HepG2 (cell line): ENCODE results near the gene ZFP36L2. TPM values are rescaled to one million over a fixed set of nuclear protein-coding genes. Genes with fewer than 3 reads are reported as not detected.
A peak's percentile ranks its signal among the peaks of the same experiment; 100 is the strongest.

ENCODE experiments used
- ARID2 ChIP-seq: sonication (generic); formaldehyde crosslinking; IDR thresholded peaks from 2 replicates; pipeline ENCODE4 v1.8.1; 2022; ENCODE audit warnings: mild to moderate bottlenecking, missing genetic modification reagents, borderline replicate concordance
- CEBPG ChIP-seq: IDR thresholded peaks from 2 replicates; pipeline ENCODE4 v1.6.1; 2016
- HNF4G ChIP-seq, 2 experiments: sonication (generic) in 1 of 2; formaldehyde crosslinking in 1 of 2; IDR thresholded peaks; 2 replicates each; pipeline versions ENCODE4 v1.4.0 to v1.6.1; 2011 to 2020; ENCODE audit warnings: borderline replicate concordance in 2 of 2, low read depth in 2 of 2, mild to moderate bottlenecking in 2 of 2, low read length in 1 of 2, missing genetic modification reagents in 1 of 2, moderate library complexity in 1 of 2
- JUND ChIP-seq: sonication (generic); formaldehyde crosslinking; IDR thresholded peaks from 2 replicates; pipeline ENCODE4 v1.8.0; 2022; ENCODE audit warnings: mild to moderate bottlenecking, missing genetic modification reagents
- KLF15 ChIP-seq: sonication (generic); formaldehyde crosslinking; IDR thresholded peaks from 2 replicates; pipeline ENCODE4 v1.8.1; 2023; ENCODE audit warnings: borderline replicate concordance, mild to moderate bottlenecking, inconsistent platforms, missing genetic modification reagents, mixed read lengths
- MED1 ChIP-seq: sonication (generic); formaldehyde crosslinking; IDR thresholded peaks from 2 replicates; pipeline ENCODE4 v1.4.0; 2020; ENCODE audit warnings: missing genetic modification reagents
- NR1H2 ChIP-seq: sonication (generic); formaldehyde crosslinking; IDR thresholded peaks from 2 replicates; pipeline ENCODE4 v1.8.1; 2022; ENCODE audit warnings: low read depth, missing genetic modification reagents, borderline replicate concordance
- NR3C1 ChIP-seq: sonication (generic); formaldehyde crosslinking; IDR thresholded peaks from 2 replicates; pipeline ENCODE4 v1.4.0; 2020; ENCODE audit warnings: missing genetic modification reagents
- PCBP1 ChIP-seq: fragments of 200-400 bp; formaldehyde crosslinking; IDR thresholded peaks from 2 replicates; pipeline ENCODE4 v1.6.1; 2017; ENCODE audit warnings: mild to moderate bottlenecking, low read depth, low read length, borderline replicate concordance
- PLRG1 ChIP-seq: fragments of 450-650 bp; conservative IDR thresholded peaks from 2 replicates; pipeline ENCODE4 v1.6.1; 2016
- RFX3 ChIP-seq: IDR thresholded peaks from 2 replicates; pipeline ENCODE4 v1.6.1; 2016; ENCODE audit warnings: missing biosample characterization, missing genetic modification reagents
- RFX5 ChIP-seq: IDR thresholded peaks from 2 replicates; pipeline ENCODE4 v1.6.1; 2011; ENCODE audit warnings: low read depth, low read length, improper control_type of control experiment
- RFXANK ChIP-seq: IDR thresholded peaks from 2 replicates; pipeline ENCODE4 v1.6.1; 2016
- TOPORS ChIP-seq: sonication (generic); formaldehyde crosslinking; IDR thresholded peaks from 2 replicates; pipeline ENCODE4 v1.8.0; 2023; ENCODE audit warnings: mild to moderate bottlenecking, missing genetic modification reagents
- ZFP90 ChIP-seq: sonication (generic); formaldehyde crosslinking; IDR thresholded peaks from 2 replicates; pipeline ENCODE4 v1.8.0; 2022; ENCODE audit warnings: missing genetic modification reagents, mild to moderate bottlenecking, inconsistent platforms, borderline replicate concordance
- ZMYM4 ChIP-seq: sonication (generic); formaldehyde crosslinking; IDR thresholded peaks from 2 replicates; pipeline ENCODE4 v1.8.1; 2023; ENCODE audit warnings: mild to moderate bottlenecking, missing genetic modification reagents
- ZNF296 ChIP-seq: sonication (generic); formaldehyde crosslinking; conservative IDR thresholded peaks from 2 replicates; pipeline ENCODE4 v1.5.0; 2020; ENCODE audit warnings: mild to moderate bottlenecking, missing genetic modification reagents
- ZNF570 ChIP-seq: sonication (generic); formaldehyde crosslinking; IDR thresholded peaks from 2 replicates; pipeline ENCODE4 v1.4.0; 2020; ENCODE audit warnings: mild to moderate bottlenecking, missing genetic modification reagents, borderline replicate concordance
- ZNF782 ChIP-seq: sonication (generic); formaldehyde crosslinking; IDR thresholded peaks from 2 replicates; pipeline ENCODE4 v1.4.0; 2020; ENCODE audit warnings: missing genetic modification reagents, mild to moderate bottlenecking, borderline replicate concordance
- ZNF839 ChIP-seq: sonication (generic); formaldehyde crosslinking; IDR thresholded peaks from 2 replicates; pipeline ENCODE4 v1.4.0; 2020; ENCODE audit warnings: missing genetic modification reagents, mild to moderate bottlenecking, borderline replicate concordance
- polyA plus RNA-seq, 8 experiments: library from polyadenylated mRNA; depleted of rRNA in 3 of 8; stranded (reverse) in 7 of 8; unstranded in 1 of 8; fragments of >200 nt; fragmentation: Illumina TruSeq in 4 of 8; extraction: Trizol in 4 of 8; gene quantifications; 2 replicates each; pipeline versions ENCODE4 v1.2.1 to v1.2.3, GENCODE V29; 2011 to 2016; ENCODE audit warnings: low read depth in 4 of 8, missing spikeins in 1 of 8, mixed read lengths in 1 of 8; ENCODE audit not compliant: insufficient read depth in 1 of 8
- total RNA-seq, 5 experiments: library from RNA; depleted of rRNA; stranded (reverse); fragments of >200 nt; fragmentation: Illumina TruSeq; extraction: Trizol; gene quantifications; 2 replicates each; pipeline ENCODE4 v1.2.3, GENCODE V29; 2016; ENCODE audit warnings: low read depth in 1 of 5
- TF ChIP-seq, protein P1 (sequence below): IDR thresholded peaks from 2 replicates; pipeline ENCODE4 v1.6.1; 2016; ENCODE audit warnings: missing genetic modification reagents, missing compliant biosample characterization
- TF ChIP-seq, protein P2 (sequence below), 2 experiments: sonication (generic) in 1 of 2; formaldehyde crosslinking in 1 of 2; IDR thresholded peaks; 2 replicates each; pipeline versions ENCODE4 v1.4.0 to v1.6.1; 2016 to 2020; ENCODE audit warnings: borderline replicate concordance in 1 of 2, low read depth in 1 of 2, mild to moderate bottlenecking in 1 of 2, missing genetic modification reagents in 1 of 2
- TF ChIP-seq, protein P3 (sequence below): sonication (generic); formaldehyde crosslinking; IDR thresholded peaks from 2 replicates; pipeline ENCODE4 v1.8.1; 2023; ENCODE audit warnings: mild to moderate bottlenecking, missing genetic modification reagents, borderline replicate concordance
- TF ChIP-seq, protein P4 (sequence below): IDR thresholded peaks from 2 replicates; pipeline ENCODE4 v1.6.1; 2018; ENCODE audit warnings: missing genetic modification reagents

The ZFP36L2 gene
- total and polyA plus RNA-seq, 2 of the 13 experiments (the other 11 are each of a cell fraction or from before 2014, with no cell fraction given): 11.2 to 21.8 TPM

DNA sequence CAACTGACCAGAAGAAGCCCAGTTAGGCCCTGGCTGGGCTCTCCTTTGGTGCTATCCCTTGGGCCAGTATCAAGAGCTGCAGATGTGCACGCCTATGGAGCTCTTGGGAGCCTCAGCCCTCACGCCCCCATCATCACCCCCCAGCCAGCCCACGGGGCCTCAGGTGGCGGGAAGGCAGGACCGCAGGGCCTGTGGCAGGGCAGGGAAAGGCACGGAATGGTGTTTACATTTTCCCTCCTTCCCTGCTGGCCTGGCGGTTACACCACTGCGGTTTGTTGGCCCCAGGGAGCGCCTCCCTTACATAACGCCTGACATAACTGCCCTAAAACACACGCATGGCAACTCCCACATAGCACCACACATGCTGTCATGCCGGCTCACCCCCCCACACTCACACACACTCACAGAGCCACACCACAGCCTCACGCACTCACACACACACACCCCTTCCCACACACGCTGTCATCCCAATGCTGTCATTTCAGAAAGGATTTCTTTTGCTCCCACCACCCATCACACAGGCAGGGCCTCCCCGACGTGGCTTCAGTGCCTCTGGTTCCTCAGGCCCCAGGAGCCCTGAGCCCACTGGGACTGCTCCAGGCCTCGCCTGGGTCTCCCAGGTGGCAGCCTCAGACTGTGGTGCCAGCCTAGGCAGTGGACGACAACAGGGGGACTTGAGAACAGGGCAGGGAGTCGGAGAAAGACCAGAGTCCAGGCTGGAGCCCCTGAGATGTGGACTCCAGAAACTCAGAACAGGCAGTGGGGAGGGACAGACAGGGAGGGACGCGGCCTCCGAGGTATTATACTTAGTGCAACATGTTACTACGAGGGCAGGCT lies 15.7 kb downstream of the ZFP36L2 start (continued):
- no peak for TF ChIP-seq HNF4G (IDR thresholded peaks at IDR 0.05; ENCODE audit: borderline replicate concordance, low read depth, low read length)
- peak; percentile 73 for TF ChIP-seq HNF4G (CRISPR knock-in tag; IDR thresholded peaks at IDR 0.05; ENCODE audit: borderline replicate concordance, low read depth)
- TF ChIP-seq RFXANK (CRISPR knock-in tag): 0 out of 2 replicates have a peak, but pooled peaks have one; percentile 51
- TF ChIP-seq, protein P1, sequence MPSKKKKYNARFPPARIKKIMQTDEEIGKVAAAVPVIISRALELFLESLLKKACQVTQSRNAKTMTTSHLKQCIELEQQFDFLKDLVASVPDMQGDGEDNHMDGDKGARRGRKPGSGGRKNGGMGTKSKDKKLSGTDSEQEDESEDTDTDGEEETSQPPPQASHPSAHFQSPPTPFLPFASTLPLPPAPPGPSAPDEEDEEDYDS (CRISPR knock-in tag): peak; percentile 27; the same call in 1 of the 2 replicates
- TF ChIP-seq TOPORS: no peak
- TF ChIP-seq, protein P2, sequence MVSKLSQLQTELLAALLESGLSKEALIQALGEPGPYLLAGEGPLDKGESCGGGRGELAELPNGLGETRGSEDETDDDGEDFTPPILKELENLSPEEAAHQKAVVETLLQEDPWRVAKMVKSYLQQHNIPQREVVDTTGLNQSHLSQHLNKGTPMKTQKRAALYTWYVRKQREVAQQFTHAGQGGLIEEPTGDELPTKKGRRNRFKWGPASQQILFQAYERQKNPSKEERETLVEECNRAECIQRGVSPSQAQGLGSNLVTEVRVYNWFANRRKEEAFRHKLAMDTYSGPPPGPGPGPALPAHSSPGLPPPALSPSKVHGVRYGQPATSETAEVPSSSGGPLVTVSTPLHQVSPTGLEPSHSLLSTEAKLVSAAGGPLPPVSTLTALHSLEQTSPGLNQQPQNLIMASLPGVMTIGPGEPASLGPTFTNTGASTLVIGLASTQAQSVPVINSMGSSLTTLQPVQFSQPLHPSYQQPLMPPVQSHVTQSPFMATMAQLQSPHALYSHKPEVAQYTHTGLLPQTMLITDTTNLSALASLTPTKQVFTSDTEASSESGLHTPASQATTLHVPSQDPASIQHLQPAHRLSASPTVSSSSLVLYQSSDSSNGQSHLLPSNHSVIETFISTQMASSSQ (IDR thresholded peaks at IDR 0.05; ENCODE audit: low read depth): peak; percentile 74; the same call in 1 of the 2 replicates
- TF ChIP-seq, protein P2 (CRISPR knock-in tag; IDR thresholded peaks at IDR 0.05; ENCODE audit: borderline replicate concordance): peak; percentile 92
- no peak; the same call in 1 of the 2 replicates for TF ChIP-seq ZNF839 (CRISPR knock-in tag)
- TF ChIP-seq KLF15 (CRISPR knock-in tag): peak; percentile 71; the same call in 1 of the 2 replicates
- no peak for TF ChIP-seq NR3C1 (CRISPR knock-in tag)
- TF ChIP-seq PLRG1: no peak
- TF ChIP-seq ZMYM4 (CRISPR knock-in tag): peak; percentile 73
- TF ChIP-seq ZNF782 (CRISPR knock-in tag): peak; percentile 94
- no peak for TF ChIP-seq RFX5
- peak; percentile 81 for TF ChIP-seq CEBPG (CRISPR knock-in tag)
- peak; percentile 85; the same call in 1 of the 2 replicates for TF ChIP-seq ZNF296 (CRISPR knock-in tag)
- TF ChIP-seq, protein P3, sequence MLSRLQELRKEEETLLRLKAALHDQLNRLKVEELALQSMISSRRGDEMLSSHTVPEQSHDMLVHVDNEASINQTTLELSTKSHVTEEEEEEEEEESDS (CRISPR knock-in tag): no peak
- TF ChIP-seq ZFP90: peak; percentile 96
- 0 out of 2 replicates have a peak, but pooled peaks have one; percentile 24 for TF ChIP-seq ZNF570 (CRISPR knock-in tag)
- peak; percentile 77; the same call in 1 of the 2 replicates for TF ChIP-seq PCBP1
- peak; percentile 32 for TF ChIP-seq JUND (CRISPR knock-in tag)
- no peak for TF ChIP-seq NR1H2 (CRISPR knock-in tag)
- TF ChIP-seq MED1 (CRISPR knock-in tag): peak; percentile 93
- TF ChIP-seq ARID2 (CRISPR knock-in tag): no peak
- no peak for TF ChIP-seq RFX3 (CRISPR knock-in tag)
- TF ChIP-seq, protein P4, sequence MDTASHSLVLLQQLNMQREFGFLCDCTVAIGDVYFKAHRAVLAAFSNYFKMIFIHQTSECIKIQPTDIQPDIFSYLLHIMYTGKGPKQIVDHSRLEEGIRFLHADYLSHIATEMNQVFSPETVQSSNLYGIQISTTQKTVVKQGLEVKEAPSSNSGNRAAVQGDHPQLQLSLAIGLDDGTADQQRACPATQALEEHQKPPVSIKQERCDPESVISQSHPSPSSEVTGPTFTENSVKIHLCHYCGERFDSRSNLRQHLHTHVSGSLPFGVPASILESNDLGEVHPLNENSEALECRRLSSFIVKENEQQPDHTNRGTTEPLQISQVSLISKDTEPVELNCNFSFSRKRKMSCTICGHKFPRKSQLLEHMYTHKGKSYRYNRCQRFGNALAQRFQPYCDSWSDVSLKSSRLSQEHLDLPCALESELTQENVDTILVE (CRISPR knock-in tag): peak; percentile 50; the same call in 1 of the 2 replicates
